Ishikawa (cell line): Measurements from ENCODE around the gene BCAT1.

Experiments used
- CEBPB ChIP-seq: IDR thresholded peaks from 2 replicates; pipeline ENCODE4 v1.6.1; 2012
- CREB1 ChIP-seq: IDR thresholded peaks from 2 replicates; pipeline ENCODE4 v1.6.1; 2012; ENCODE audit warnings: low read depth
- EGR1 ChIP-seq: IDR thresholded peaks from 2 replicates; pipeline ENCODE4 v1.6.1; 2012
- EP300 ChIP-seq: IDR thresholded peaks from 2 replicates; pipeline ENCODE4 v1.6.1; 2012; ENCODE audit warnings: borderline replicate concordance
- FOXM1 ChIP-seq: IDR thresholded peaks from 2 replicates; pipeline ENCODE4 v1.6.1; 2012; ENCODE audit warnings: low read depth, borderline replicate concordance
- NFIC ChIP-seq: IDR thresholded peaks from 2 replicates; pipeline ENCODE4 v1.6.1; 2012
- RAD21 ChIP-seq: IDR thresholded peaks from 2 replicates; pipeline ENCODE4 v1.6.1; 2012; ENCODE audit warnings: low read depth
- TAF1 ChIP-seq: IDR thresholded peaks from 2 replicates; pipeline ENCODE4 v1.6.1; 2012; ENCODE audit warnings: low read depth, mild to moderate bottlenecking
- TCF12 ChIP-seq: IDR thresholded peaks from 2 replicates; pipeline ENCODE4 v1.6.1; 2012; ENCODE audit warnings: low read depth
- TEAD4 ChIP-seq: IDR thresholded peaks from 2 replicates; pipeline ENCODE4 v1.6.1; 2012
- USF1 ChIP-seq: IDR thresholded peaks from 2 replicates; pipeline ENCODE4 v1.6.1; 2012
- YY1 ChIP-seq: IDR thresholded peaks from 2 replicates; pipeline ENCODE4 v1.6.1; 2012; ENCODE audit warnings: low read depth
- ZBTB7A ChIP-seq: IDR thresholded peaks from 2 replicates; pipeline ENCODE4 v1.6.1; 2012; ENCODE audit warnings: low read depth
- TF ChIP-seq, protein P1 (sequence below): IDR thresholded peaks from 2 replicates; pipeline ENCODE4 v1.6.1; 2012
- TF ChIP-seq, protein P2 (sequence below): IDR thresholded peaks from 2 replicates; pipeline ENCODE4 v1.6.1; 2012; ENCODE audit warnings: low read depth, mild to moderate bottlenecking

The BCAT1 gene

DNA sequence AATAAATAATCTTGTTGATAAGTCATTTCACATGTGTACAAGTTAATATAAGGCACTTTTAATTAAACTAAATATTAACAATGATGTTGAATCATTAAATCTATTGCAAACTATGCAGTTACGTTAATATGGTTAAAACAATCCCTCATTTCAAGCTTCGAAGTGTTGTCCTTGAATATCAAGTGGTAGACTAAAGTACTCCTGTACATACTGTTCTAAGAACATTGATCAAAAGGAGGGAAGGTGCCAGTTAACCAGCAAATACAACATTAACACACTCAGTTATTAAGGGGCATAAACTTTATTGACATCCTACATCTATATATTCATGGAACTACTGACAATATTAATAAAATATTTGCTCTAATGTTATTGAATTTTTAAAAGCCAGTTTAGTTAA lies 8.7 kb downstream of the BCAT1 start:
- no peak for TF ChIP-seq EGR1
- TF ChIP-seq TEAD4 = no peak
- TF ChIP-seq, protein P1, sequence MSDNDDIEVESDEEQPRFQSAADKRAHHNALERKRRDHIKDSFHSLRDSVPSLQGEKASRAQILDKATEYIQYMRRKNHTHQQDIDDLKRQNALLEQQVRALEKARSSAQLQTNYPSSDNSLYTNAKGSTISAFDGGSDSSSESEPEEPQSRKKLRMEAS = no peak
- TF ChIP-seq TCF12 = no peak
- no peak for TF ChIP-seq NFIC
- TF ChIP-seq TAF1 = no peak
- no peak for TF ChIP-seq YY1
- no peak for TF ChIP-seq USF1
- TF ChIP-seq FOXM1 = no peak
- TF ChIP-seq RAD21 = no peak
- TF ChIP-seq CREB1 = no peak
- no peak for TF ChIP-seq CEBPB
- no peak for TF ChIP-seq ZBTB7A
- TF ChIP-seq EP300 = no peak
- TF ChIP-seq, protein P2, sequence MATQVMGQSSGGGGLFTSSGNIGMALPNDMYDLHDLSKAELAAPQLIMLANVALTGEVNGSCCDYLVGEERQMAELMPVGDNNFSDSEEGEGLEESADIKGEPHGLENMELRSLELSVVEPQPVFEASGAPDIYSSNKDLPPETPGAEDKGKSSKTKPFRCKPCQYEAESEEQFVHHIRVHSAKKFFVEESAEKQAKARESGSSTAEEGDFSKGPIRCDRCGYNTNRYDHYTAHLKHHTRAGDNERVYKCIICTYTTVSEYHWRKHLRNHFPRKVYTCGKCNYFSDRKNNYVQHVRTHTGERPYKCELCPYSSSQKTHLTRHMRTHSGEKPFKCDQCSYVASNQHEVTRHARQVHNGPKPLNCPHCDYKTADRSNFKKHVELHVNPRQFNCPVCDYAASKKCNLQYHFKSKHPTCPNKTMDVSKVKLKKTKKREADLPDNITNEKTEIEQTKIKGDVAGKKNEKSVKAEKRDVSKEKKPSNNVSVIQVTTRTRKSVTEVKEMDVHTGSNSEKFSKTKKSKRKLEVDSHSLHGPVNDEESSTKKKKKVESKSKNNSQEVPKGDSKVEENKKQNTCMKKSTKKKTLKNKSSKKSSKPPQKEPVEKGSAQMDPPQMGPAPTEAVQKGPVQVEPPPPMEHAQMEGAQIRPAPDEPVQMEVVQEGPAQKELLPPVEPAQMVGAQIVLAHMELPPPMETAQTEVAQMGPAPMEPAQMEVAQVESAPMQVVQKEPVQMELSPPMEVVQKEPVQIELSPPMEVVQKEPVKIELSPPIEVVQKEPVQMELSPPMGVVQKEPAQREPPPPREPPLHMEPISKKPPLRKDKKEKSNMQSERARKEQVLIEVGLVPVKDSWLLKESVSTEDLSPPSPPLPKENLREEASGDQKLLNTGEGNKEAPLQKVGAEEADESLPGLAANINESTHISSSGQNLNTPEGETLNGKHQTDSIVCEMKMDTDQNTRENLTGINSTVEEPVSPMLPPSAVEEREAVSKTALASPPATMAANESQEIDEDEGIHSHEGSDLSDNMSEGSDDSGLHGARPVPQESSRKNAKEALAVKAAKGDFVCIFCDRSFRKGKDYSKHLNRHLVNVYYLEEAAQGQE = no peak

DNA sequence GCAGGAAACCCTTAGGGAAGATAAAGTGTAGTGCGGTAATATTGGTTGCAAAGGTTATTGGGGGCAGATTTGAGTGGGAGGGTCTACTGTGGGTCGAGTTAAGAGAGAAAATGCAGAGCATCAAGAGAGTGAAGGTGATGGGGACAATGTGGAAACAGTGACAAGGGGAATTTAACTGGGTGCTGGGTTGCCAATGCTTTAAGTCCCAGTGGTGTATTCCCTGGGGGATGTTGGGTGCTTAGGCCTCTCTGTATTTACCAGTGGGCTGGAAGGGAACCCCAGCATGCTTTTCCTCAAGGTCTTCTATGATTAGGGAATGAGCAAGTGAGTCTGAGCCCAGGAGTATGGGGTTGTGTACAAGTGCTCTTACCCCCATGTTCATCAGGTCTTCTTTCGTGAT lies 10.6 kb downstream of the BCAT1 start:
- TF ChIP-seq, protein P1 = no peak
- no peak for TF ChIP-seq USF1
- TF ChIP-seq, protein P2 = no peak
- TF ChIP-seq NFIC = no peak
- TF ChIP-seq FOXM1 = no peak
- TF ChIP-seq TCF12 = no peak
- TF ChIP-seq RAD21 = no peak
- TF ChIP-seq EGR1 = no peak

DNA sequence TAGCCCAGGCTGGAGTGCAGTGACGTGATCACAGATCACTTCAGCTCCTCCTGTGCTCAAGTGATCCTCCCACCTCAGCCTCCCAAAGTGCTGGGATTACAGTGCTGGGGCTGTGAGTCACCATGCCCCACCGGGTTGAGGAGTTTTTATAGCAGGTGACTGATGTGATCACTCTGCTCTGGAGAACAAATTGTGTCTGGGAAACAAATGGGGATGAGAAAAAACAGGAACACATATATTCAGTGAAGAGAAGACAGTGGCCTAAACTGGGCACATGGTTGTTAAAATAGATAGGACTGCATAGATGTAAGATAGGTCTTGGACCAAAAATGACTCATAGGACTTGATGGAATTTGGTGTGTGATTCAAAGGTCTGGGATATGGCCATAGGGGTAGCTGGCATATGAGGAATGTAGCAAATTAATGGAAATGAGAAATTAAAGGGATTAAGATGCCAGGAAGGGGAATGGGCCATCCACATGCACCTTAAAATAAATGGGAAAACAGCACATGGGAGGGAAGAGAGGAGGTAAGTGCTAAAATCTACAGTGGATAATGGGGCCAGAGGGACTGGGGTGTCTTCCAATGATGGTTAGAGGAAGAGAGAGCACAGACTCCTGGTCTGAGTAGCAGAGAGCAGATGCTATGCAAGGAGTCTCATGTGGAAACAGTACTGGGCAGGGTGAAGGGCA lies 11.2 kb downstream of the BCAT1 start:
- TF ChIP-seq TEAD4 (no peak), NFIC (no peak)

- TF ChIP-seq RAD21 (no peak), CEBPB (no peak), EP300 (no peak), TEAD4 (no peak), YY1 (no peak), NFIC (no peak), FOXM1 (no peak)
- TF ChIP-seq, protein P2 = no peak
- TF ChIP-seq, protein P1 = no peak
Observed at GRCh38 chr12:24933694-24934407, 15.1 kb downstream of the BCAT1 start.
